ENCODE results near the gene CADPS2. TPM values are rescaled to one million over a fixed set of nuclear protein-coding genes. Genes with fewer than 3 reads are reported as not detected.

The CADPS2 gene
- total RNA-seq, 1 donor from 2014 or later: 3.1 TPM

DNA sequence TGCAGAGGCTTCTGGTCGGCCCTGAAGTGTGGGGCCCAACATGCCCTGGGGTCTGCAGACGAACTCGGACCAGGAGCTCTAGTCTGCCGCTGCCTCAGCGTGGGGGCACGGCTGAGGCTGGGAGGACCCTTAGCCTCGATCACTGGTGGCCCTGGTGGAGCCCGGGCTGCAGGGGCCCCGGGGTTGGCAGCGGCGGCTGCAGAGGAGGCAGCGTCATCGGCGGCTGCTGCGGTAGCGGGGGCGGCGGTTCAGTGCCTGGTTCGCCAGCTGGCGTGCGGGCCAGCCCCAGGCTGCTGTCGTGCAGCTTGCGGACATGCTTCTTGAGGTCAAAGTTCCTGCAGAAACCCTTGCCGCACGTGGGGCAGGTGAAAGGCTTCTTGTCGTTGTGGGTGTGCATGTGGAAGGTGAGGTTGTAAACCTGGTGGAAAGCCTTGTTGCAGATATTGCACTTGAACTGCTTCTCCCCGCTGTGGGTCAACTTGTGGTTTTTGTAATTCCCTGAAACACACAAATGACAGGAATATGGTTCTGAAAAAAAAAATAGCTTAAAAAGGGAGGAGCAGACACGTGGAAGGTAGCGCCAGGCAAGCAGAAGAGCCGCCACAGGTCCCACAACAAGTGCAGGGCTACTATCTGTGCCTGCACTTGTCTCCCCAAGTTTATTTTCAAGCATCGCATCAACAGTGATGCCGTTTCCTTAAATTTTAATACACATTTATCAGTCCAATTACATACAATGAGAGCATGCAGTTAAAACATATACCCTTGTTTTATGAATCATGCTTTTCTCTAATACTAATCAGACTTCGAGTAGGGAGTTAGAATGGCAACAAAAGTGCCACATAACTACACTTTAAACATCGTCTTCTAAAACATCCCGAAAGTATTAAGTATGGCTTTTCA, 584.2 kb downstream of the CADPS2 start:
- Mint-ChIP-seq H3K27ac (ENCODE audit: unreplicated experiment) (no peak overlapping the region), H3K4me3 (no peak overlapping the region)

DNA sequence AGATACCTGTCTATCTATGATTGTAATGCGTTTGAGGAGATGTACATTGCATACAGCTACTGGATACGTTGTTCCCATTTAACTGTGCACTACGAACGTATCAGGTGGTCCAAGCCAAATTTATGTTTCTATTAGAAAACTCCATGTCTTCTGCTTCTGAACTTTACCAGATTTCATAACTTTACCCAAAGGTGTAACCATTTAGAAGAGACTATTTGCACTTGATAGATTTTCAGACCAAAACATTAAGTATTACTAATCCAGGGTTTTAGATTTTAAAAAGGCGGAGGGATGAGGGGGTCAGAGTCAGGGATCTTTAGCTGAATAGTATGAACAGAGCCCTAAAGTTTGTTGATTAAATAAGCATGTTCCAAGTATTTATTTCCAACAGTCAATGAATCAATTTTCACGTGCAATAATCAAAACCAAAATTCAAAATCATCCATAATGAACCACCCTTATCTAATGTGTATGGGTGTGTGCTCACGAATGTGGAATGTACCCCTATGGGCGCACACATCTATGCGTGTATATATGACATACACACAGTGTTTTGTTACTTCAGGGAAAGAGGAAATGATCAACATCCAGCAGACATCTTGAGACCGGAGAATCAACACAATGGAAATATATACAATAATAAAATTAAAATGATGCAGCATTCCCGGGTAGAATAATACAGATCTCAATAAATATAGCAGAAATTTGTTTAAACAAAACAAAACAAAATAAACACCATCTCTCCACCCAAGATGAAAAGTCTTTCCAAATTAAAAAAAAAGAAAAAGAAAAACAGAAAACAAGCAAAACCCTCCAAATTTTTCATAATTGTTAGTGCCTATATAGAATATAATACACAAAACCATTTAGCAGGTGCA, 585.1 kb downstream of the CADPS2 start:
- Mint-ChIP-seq H3K36me3 (ENCODE audit: low read depth) (no peaks in the 10 kb centered on the region), H3K4me3 (no peak overlapping the region), H3K27ac (ENCODE audit: unreplicated experiment) (no peak overlapping the region), H3K27me3 (ENCODE audit: low read depth) (peaks cover 98% of the 10 kb centered on the region), H3K9me3 (no peaks in the 10 kb centered on the region), H3K4me1 (peaks cover 31% of the 10 kb centered on the region)
- DNase-seq (ENCODE audit: low read depth, low spot score): no peak
- TF ChIP-seq, protein P1, sequence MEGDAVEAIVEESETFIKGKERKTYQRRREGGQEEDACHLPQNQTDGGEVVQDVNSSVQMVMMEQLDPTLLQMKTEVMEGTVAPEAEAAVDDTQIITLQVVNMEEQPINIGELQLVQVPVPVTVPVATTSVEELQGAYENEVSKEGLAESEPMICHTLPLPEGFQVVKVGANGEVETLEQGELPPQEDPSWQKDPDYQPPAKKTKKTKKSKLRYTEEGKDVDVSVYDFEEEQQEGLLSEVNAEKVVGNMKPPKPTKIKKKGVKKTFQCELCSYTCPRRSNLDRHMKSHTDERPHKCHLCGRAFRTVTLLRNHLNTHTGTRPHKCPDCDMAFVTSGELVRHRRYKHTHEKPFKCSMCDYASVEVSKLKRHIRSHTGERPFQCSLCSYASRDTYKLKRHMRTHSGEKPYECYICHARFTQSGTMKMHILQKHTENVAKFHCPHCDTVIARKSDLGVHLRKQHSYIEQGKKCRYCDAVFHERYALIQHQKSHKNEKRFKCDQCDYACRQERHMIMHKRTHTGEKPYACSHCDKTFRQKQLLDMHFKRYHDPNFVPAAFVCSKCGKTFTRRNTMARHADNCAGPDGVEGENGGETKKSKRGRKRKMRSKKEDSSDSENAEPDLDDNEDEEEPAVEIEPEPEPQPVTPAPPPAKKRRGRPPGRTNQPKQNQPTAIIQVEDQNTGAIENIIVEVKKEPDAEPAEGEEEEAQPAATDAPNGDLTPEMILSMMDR (conservative IDR thresholded peaks at IDR 0.05): no peak

More for the DNA sequence above, 584.2 kb downstream of the CADPS2 start:
- Mint-ChIP-seq H3K36me3 (ENCODE audit: low read depth) (no peaks in the 10 kb centered on the region), H3K4me1 (peaks cover 34% of the 10 kb centered on the region), H3K27me3 (ENCODE audit: low read depth) (peaks cover 99% of the 10 kb centered on the region), H3K9me3 (no peaks in the 10 kb centered on the region)
- TF ChIP-seq, protein P1 (conservative IDR thresholded peaks at IDR 0.05): no peak
- DNase-seq (ENCODE audit: low read depth, low spot score): no peak

DNA sequence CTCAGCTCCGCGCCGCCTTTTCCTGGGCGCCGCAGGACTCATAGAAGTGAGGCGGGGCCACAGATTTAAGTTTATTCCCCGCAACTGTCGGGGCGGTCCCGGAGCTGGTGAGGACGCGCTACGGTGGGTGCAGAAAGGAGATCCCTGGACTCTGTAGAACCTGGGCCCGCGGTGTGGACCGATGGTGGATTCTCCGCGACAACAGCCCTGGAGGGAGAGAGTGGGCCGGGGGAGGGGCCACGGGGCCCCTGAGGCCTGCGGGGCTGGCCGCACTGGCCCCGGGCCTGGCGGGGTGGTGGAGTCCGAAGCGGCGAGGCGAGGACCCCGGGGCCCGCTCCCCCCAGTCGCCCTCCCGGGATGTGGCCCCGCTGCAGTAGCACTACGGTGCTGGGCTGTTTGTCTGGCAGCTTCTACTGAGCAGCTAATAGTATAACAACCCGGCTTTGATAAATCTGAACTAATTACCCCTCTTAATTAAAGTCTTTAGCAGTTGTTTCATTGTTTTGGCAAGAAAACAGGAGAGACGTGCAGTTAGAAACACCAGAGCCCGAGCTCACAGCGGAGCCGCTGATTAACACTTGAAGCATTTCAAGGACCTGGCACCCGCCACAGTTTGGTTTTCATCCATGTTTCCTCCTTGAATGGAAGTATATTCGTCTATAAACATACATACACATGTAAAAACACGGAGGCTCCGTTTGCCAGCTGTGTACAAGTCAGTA, 585.9 kb downstream of the CADPS2 start:
- Mint-ChIP-seq H3K9me3 (no peaks in the 10 kb centered on the region), H3K4me1 (peaks cover 22% of the 10 kb centered on the region), H3K27me3 (ENCODE audit: low read depth) (peaks cover 98% of the 10 kb centered on the region), H3K27ac (ENCODE audit: unreplicated experiment) (no peak overlapping the region), H3K4me3 (peak overlapping the region; percentile 69), H3K36me3 (ENCODE audit: low read depth) (no peaks in the 10 kb centered on the region)
- DNase-seq (ENCODE audit: low read depth, low spot score): no peak
- TF ChIP-seq, protein P1 (conservative IDR thresholded peaks at IDR 0.05): no peak

DNA sequence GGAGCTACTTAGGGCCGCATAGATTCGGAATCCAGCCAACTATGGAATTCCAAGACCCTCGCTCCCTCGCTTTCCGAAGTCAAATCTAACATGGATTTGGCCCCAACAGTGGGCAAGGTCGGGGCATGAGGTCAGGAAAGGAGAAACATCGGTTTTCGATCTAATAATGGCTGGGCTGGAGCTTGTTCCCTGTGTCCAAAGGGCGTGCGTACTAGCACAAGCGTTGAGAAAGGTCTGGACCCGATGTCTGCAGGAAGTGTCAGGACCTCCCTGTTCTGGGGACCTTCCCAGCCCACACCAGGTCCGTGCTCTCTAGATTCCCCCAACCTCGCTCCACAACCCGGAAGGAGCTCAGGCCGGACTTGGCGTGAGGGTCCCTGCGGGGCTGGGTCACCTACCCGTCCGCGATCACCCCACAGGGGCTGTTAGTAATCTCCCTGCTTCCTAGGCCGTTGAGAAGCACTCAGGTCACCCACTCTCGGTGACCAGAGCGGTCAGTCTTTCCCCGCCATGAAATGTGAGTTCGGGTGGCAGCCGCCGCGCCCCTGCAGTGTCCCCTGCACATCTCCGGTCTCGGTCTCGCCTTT, 586.5 kb downstream of the CADPS2 start:
- no peak for DNase-seq (ENCODE audit: low read depth, low spot score)

More for the DNA sequence above, 586.5 kb downstream of the CADPS2 start:
- peaks cover 98% of the 10 kb centered on the region for H3K27me3 Mint-ChIP-seq (ENCODE audit: low read depth)
- H3K4me1 Mint-ChIP-seq: peaks cover 18% of the 10 kb centered on the region
- peak overlapping the region; percentile 69 for H3K4me3 Mint-ChIP-seq
- H3K27ac Mint-ChIP-seq (ENCODE audit: unreplicated experiment): no peak overlapping the region
- TF ChIP-seq, protein P1 (conservative IDR thresholded peaks at IDR 0.05): no peak
- H3K9me3 Mint-ChIP-seq: no peaks in the 10 kb centered on the region
- H3K36me3 Mint-ChIP-seq (ENCODE audit: low read depth): no peaks in the 10 kb centered on the region
